PC-9 (cell line): ENCODE results near the gene PLEKHG4B.

Experiments used
- EZH2 ChIP-seq: fragments of 200-600 bp; sonication (generic); IDR thresholded peaks from 2 replicates; pipeline ENCODE4 v1.8.0; 2017; ENCODE audit warnings: antibody characterized with exemption, low read depth
- TF ChIP-seq, protein P1 (sequence below): fragments of 200-600 bp; sonication (generic); conservative IDR thresholded peaks from 2 replicates; pipeline ENCODE4 v1.6.1; 2017; ENCODE audit warnings: mixed run types, antibody characterized with exemption, mild to moderate bottlenecking, moderate library complexity

DNA sequence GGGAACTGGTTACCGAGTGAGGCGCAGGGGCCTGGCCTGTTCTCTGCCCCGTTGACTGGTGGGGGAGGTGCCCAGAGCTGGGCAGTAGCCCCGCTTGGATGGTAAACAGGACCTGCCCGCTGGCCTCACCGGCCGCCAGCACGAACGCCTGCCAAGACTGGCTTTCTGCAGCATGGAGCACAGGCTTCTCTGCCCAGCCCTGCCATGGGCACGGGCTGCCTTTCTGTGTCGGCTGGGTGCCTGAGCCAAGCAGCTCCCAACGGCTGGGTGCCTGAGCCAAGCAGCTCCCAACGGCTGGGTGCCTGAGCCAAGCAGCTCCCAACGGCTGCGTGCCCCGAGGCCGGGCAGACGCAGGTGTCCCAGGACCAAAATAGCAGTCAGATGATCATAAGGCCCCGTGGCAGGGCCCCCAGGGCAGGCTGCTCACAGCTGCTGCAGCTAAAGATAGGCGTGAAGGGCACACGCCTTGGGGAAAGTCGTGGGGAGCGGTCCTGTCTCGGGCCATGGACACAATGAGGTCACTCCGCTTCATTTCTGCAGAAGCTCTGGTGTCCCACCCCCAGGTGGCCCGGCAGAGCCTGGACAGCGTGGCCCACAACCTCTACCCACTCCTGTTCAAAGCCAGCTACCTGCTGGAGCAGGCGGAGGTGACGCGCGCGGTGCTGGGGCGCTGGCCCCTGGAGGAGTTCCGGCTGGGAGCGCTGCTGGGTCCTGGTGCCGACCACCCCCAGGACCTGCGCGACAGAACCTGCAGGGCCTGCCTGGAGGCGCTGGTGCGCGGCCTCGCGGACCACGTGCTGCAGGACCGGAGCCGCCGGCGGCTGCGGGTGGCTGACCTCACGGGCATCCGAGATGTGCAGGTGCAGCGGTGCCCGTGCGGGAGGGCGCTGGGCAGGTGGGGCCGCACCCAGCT lies 99.3 kb downstream of the PLEKHG4B start, which contains the start of gene LRRC14B:
- TF ChIP-seq, protein P1, sequence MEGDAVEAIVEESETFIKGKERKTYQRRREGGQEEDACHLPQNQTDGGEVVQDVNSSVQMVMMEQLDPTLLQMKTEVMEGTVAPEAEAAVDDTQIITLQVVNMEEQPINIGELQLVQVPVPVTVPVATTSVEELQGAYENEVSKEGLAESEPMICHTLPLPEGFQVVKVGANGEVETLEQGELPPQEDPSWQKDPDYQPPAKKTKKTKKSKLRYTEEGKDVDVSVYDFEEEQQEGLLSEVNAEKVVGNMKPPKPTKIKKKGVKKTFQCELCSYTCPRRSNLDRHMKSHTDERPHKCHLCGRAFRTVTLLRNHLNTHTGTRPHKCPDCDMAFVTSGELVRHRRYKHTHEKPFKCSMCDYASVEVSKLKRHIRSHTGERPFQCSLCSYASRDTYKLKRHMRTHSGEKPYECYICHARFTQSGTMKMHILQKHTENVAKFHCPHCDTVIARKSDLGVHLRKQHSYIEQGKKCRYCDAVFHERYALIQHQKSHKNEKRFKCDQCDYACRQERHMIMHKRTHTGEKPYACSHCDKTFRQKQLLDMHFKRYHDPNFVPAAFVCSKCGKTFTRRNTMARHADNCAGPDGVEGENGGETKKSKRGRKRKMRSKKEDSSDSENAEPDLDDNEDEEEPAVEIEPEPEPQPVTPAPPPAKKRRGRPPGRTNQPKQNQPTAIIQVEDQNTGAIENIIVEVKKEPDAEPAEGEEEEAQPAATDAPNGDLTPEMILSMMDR, result no peak
- TF ChIP-seq EZH2, result no peak
